ENCODE results near the gene POLD4. TPM values are rescaled to one million over a fixed set of nuclear protein-coding genes. Genes with fewer than 3 reads are reported as not detected.

Gene POLD4
- total and polyA plus RNA-seq, 2 experiments from 2014 or later, result 51.9 to 64.4 TPM

- Histone ChIP-seq H3K36me3 (no peaks in the 10 kb centered on the region), H3K4me1 (ENCODE audit: low read depth) (peaks cover 6% of the 10 kb centered on the region), H3K27ac (peak overlapping the region; percentile 94), H3K4me3 (peak overlapping the region; percentile 55), H3K9me3 (ENCODE audit: low read depth) (no peaks in the 10 kb centered on the region), H3K27me3 (no peaks in the 10 kb centered on the region)
- no peak for TF ChIP-seq CTCF (IDR thresholded peaks at IDR 0.05; ENCODE audit: low read depth, low read length)
- no peak for DNase-seq (ENCODE audit: low read depth in 1 of 2, low spot score in 1 of 2)
Observed at GRCh38 chr11:67390947-67391303, 37.6 kb upstream of the POLD4 start.

DNA sequence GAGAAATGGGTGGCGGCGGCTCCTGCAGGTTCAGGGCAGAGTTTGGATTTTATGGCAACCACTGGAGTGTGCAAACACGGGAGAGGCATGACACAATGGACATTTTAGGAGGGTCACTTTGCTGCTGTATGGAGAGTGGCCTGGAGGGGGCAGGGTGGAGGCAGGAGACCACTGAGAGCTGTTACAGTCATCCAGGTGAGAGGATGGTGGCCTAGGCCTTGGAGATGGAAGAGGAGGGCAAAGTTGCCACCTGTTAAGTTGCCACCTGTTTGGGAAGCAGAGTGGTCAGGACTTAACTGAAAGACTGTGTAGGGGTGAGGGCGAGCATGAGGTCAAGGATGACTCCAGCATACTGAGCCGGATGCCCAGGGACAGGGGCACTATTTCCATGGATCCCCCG, 36.1 kb upstream of the POLD4 start:
- no peaks in the 10 kb centered on the region for H3K9me3 ChIP-seq (ENCODE audit: low read depth)
- DNase-seq (ENCODE audit: low read depth in 1 of 2, low spot score in 1 of 2), result peak in 1 of 2 donors; percentile 65
- H3K27ac ChIP-seq, result no peak overlapping the region
- H3K36me3 ChIP-seq, result no peaks in the 10 kb centered on the region
- peak; percentile 65 for TF ChIP-seq CTCF (IDR thresholded peaks at IDR 0.05; ENCODE audit: low read depth, low read length)
- peaks cover 10% of the 10 kb centered on the region for H3K27me3 ChIP-seq
- no peak overlapping the region for H3K4me3 ChIP-seq
- H3K4me1 ChIP-seq (ENCODE audit: low read depth), result peaks cover 6% of the 10 kb centered on the region

DNA sequence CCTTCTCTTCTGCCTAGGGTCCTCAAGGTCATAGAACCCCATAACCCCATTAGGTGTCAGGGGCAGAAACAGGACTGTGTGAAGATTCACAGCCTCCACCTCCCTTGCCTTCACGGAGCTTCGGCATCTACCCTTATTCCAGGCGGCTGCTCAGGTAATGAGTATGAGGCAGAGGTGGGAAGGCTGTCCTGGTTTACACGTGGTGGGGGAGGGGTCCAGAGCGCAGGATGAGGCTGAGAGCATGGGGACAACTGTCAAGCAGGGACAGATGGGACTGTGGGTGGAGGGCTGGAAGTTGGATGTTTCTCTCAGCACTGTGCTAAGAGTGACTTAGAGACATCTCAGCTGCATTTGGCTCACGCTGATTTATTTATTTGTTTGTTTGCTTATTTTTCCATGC, 34.2 kb upstream of the POLD4 start:
- TF ChIP-seq CTCF (IDR thresholded peaks at IDR 0.05; ENCODE audit: low read depth, low read length), result no peak
- no peak overlapping the region for H3K27ac ChIP-seq
- H3K4me1 ChIP-seq (ENCODE audit: low read depth), result peaks cover 6% of the 10 kb centered on the region

GRCh38 chr11:67387069-67387468, 33.7 kb upstream of the POLD4 start:
- peaks cover 13% of the 10 kb centered on the region for H3K27me3 ChIP-seq
- no peak overlapping the region for H3K4me3 ChIP-seq
- H3K27ac ChIP-seq, result no peak overlapping the region
- peaks cover 6% of the 10 kb centered on the region for H3K4me1 ChIP-seq (ENCODE audit: low read depth)
- H3K36me3 ChIP-seq, result no peaks in the 10 kb centered on the region
- TF ChIP-seq CTCF (IDR thresholded peaks at IDR 0.05; ENCODE audit: low read depth, low read length), result no peak
- DNase-seq (ENCODE audit: low read depth in 1 of 2, low spot score in 1 of 2), result no peak
- no peaks in the 10 kb centered on the region for H3K9me3 ChIP-seq (ENCODE audit: low read depth)

More for the DNA sequence above, 34.2 kb upstream of the POLD4 start:
- H3K36me3 ChIP-seq, result no peaks in the 10 kb centered on the region
- no peak for DNase-seq (ENCODE audit: low read depth in 1 of 2, low spot score in 1 of 2)
- no peaks in the 10 kb centered on the region for H3K9me3 ChIP-seq (ENCODE audit: low read depth)
- H3K4me3 ChIP-seq, result no peak overlapping the region
- peaks cover 13% of the 10 kb centered on the region for H3K27me3 ChIP-seq

- Histone ChIP-seq H3K4me1 (ENCODE audit: low read depth) (no peaks in the 10 kb centered on the region), H3K27me3 (peaks cover 13% of the 10 kb centered on the region), H3K27ac (no peak overlapping the region), H3K4me3 (no peak overlapping the region), H3K9me3 (ENCODE audit: low read depth) (no peaks in the 10 kb centered on the region), H3K36me3 (no peaks in the 10 kb centered on the region)
- TF ChIP-seq CTCF (IDR thresholded peaks at IDR 0.05; ENCODE audit: low read depth, low read length), result no peak
- DNase-seq (ENCODE audit: low read depth in 1 of 2, low spot score in 1 of 2), result peak in 1 of 2 donors; percentile 51
Observed at GRCh38 chr11:67384851-67385366, 31.6 kb upstream of the POLD4 start.
